Uterus (tissue), 4 donors: ENCODE results near the gene OTOS. TPM values are rescaled to one million over a fixed set of nuclear protein-coding genes. Genes with fewer than 3 reads are reported as not detected.

Experiments used
- DNase-seq, 2 donors: peaks; one replicate each; pipeline ENCODE4 v3.0.0-alpha.2; 2019 to 2020
- H3K27ac ChIP-seq, 2 donors: fragments of 200-600 bp; sonication (generic); 1 replicate in 1 of 2; 2 replicates in 1 of 2; pipeline ENCODE4 v1.5.1; 2016 to 2018
- H3K27me3 ChIP-seq, 2 donors: fragments of 200-600 bp; sonication (generic); one replicate each; pipeline ENCODE4 v1.5.1; 2018 to 2019; ENCODE audit warnings: control low read depth in 1 of 2
- H3K36me3 ChIP-seq, 2 donors: fragments of 200-600 bp; sonication (generic); one replicate each; pipeline ENCODE4 v1.5.1; 2019; ENCODE audit warnings: control low read depth in 1 of 2
- H3K4me1 ChIP-seq, 2 donors: fragments of 200-600 bp; sonication (generic); one replicate each; pipeline ENCODE4 v1.5.1; 2018 to 2019; ENCODE audit warnings: control low read depth in 1 of 2
- H3K4me3 ChIP-seq, 2 donors: fragments of 200-600 bp; sonication (generic); 1 replicate in 1 of 2; 2 replicates in 1 of 2; pipeline ENCODE4 v1.5.1; 2018 to 2019; ENCODE audit warnings: mild to moderate bottlenecking in 1 of 2
- H3K9me3 ChIP-seq, 2 donors: fragments of 200-600 bp; sonication (generic); one replicate each; pipeline ENCODE4 v1.5.1; 2019; ENCODE audit warnings: control low read depth in 1 of 2
- POLR2A ChIP-seq, 2 donors: fragments of 450-650 bp; IDR thresholded peaks; one replicate each; pipeline ENCODE4 v1.6.1; 2016; ENCODE audit warnings: antibody characterized with exemption in 2 of 2, mild to moderate bottlenecking in 1 of 2, moderate library complexity in 1 of 2
- intact Hi-C: fragments of 100-400 bp; cut with DNase I; formaldehyde crosslinking; loops from one replicate; pipeline ENCODE4 v1.15.1; 2023; ENCODE audit warnings: low total_unique reads
- total RNA-seq, 4 donors: library from RNA; depleted of rRNA in 3 of 4; stranded (reverse); fragments of >200 nt in 3 of 4; gene quantifications; one replicate each; pipeline versions ENCODE4 v1.1.0 to v1.2.4, GENCODE V29; 2014 to 2023
- TF ChIP-seq, protein P1 (sequence below), 4 experiments: fragments of 200-600 bp in 2 of 4; fragments of 450-650 bp in 2 of 4; sonication (generic) in 2 of 4; IDR thresholded peaks; one replicate each; pipeline ENCODE4 v1.5.1; 2016 to 2019; ENCODE audit warnings: antibody characterized with exemption in 4 of 4, mild to moderate bottlenecking in 2 of 4, moderate library complexity in 1 of 4
- donor health status: DM: yes; HTN: yes; CAD: no.

OTOS gene
- total RNA-seq, 4 donors from 2014 or later, result not detected

DNA sequence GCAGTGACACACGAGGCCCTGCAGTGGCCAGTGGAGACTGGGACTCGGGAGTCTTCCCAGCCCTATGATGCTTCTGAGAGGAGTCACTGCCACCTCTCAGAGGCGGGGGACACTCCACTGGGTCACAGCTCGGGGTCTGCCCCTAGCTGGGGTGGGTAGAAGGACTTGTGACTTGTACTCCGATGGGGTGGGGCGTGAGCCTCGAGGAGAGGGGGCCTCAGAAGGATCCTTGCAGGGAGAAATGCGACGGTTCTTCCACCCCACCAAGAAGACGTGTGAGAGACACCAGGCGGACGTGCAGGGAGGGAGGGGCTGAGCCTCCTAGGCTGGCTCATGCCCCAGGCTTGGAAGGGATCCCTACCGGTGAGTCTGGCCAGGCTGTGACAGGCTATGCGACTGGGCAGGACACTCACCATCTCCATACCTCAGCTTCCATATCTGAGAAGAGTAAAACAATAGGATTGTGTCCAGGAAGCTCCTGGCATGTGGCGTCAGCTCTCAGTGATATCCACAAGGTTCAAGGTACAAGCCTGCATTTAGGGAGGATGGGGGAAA, 11.1 kb upstream of the OTOS start:
- Histone ChIP-seq H3K4me3 (no peak overlapping the region), H3K27ac (no peak overlapping the region), H3K27me3 (no peaks in the 10 kb centered on the region), H3K36me3 (no peaks in the 10 kb centered on the region), H3K9me3 (no peaks in the 10 kb centered on the region), H3K4me1 (no peaks in the 10 kb centered on the region)
- TF ChIP-seq POLR2A (IDR thresholded peaks at IDR 0.05), result no peak
- TF ChIP-seq, protein P1, sequence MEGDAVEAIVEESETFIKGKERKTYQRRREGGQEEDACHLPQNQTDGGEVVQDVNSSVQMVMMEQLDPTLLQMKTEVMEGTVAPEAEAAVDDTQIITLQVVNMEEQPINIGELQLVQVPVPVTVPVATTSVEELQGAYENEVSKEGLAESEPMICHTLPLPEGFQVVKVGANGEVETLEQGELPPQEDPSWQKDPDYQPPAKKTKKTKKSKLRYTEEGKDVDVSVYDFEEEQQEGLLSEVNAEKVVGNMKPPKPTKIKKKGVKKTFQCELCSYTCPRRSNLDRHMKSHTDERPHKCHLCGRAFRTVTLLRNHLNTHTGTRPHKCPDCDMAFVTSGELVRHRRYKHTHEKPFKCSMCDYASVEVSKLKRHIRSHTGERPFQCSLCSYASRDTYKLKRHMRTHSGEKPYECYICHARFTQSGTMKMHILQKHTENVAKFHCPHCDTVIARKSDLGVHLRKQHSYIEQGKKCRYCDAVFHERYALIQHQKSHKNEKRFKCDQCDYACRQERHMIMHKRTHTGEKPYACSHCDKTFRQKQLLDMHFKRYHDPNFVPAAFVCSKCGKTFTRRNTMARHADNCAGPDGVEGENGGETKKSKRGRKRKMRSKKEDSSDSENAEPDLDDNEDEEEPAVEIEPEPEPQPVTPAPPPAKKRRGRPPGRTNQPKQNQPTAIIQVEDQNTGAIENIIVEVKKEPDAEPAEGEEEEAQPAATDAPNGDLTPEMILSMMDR (IDR thresholded peaks at IDR 0.05), result no peak
- intact Hi-C loops, result no loop called here
- no peak for DNase-seq

- Histone ChIP-seq H3K4me3 (no peak overlapping the region), H3K4me1 (no peaks in the 10 kb centered on the region), H3K27ac (no peak overlapping the region), H3K9me3 (no peaks in the 10 kb centered on the region), H3K27me3 (no peaks in the 10 kb centered on the region), H3K36me3 (no peaks in the 10 kb centered on the region)
- intact Hi-C loops, result loop anchor here (10.0 kb wide), 2 partner anchors 85 to 1115 kb away; no protein-coding TSS in a partner anchor
- DNase-seq, result no peak
- no peak for TF ChIP-seq POLR2A (IDR thresholded peaks at IDR 0.05)
- TF ChIP-seq, protein P1 (IDR thresholded peaks at IDR 0.05), result peak in 1 of 4 experiments; percentile 32
These were observed 9.7 kb upstream of the OTOS start for GRCh38 chr2:240149943-240150784.

DNA sequence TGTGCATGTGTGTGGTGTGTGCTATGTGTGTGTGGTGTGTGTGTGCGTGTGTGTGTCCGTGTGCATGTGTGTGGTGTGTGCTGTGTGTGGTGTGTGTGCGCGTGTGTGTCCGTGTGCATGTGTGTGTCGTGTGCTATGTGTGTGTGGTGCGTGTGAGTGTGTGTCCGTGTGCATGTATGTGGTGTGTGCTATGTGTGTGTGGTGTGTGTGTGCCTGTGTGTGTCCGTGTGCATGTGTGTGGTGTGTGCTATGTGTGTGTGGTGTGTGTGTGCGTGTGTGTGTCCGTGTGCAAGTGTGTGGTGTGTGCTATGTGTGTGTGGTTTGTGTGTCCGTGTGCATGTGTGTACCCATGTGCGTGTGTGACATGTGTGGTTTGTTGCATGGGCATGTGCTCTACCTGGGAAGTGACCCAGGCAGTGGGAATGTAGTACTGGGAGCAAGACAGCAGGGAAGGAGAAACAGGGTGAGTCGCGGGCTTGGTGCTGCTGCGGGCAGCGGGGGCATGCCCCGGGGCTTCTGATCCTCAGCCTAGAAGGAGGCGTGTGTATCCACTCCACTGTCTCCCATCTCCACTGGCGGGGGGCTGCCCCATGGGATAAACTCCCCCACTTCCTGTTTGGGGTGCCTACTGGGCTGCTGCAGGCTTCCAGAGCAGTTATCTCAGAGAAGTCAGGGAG, 7.6 kb upstream of the OTOS start:
- intact Hi-C loops, result loop anchor here (10.0 kb wide), 2 partner anchors 83 to 1113 kb away; no protein-coding TSS in a partner anchor
- Histone ChIP-seq H3K36me3 (no peaks in the 10 kb centered on the region), H3K27ac (no peak overlapping the region), H3K27me3 (no peaks in the 10 kb centered on the region), H3K4me1 (peaks cover 0 to 4% of the 10 kb centered on the region in 2 donors), H3K4me3 (no peak overlapping the region), H3K9me3 (no peaks in the 10 kb centered on the region)
- DNase-seq, result no peak
- TF ChIP-seq, protein P1 (IDR thresholded peaks at IDR 0.05), result no peak
- TF ChIP-seq POLR2A (IDR thresholded peaks at IDR 0.05), result no peak

- H3K9me3 ChIP-seq, result no peaks in the 10 kb centered on the region
- H3K4me1 ChIP-seq, result peaks cover 0 to 4% of the 10 kb centered on the region in 2 donors
- no peaks in the 10 kb centered on the region for H3K36me3 ChIP-seq
- intact Hi-C loops, result loop anchor here (10.0 kb wide), 2 partner anchors 83 to 1113 kb away; no protein-coding TSS in a partner anchor
- no peak overlapping the region for H3K4me3 ChIP-seq
- no peak for TF ChIP-seq POLR2A (IDR thresholded peaks at IDR 0.05)
- TF ChIP-seq, protein P1 (IDR thresholded peaks at IDR 0.05), result no peak
- H3K27ac ChIP-seq, result no peak overlapping the region
- no peak for DNase-seq
- no peaks in the 10 kb centered on the region for H3K27me3 ChIP-seq
These were observed 6.9 kb upstream of the OTOS start for GRCh38 chr2:240147382-240147781.
